ENCODE results near the gene USF3. TPM values are rescaled to one million over a fixed set of nuclear protein-coding genes. Genes with fewer than 3 reads are reported as not detected.

Gene USF3
- total and polyA plus RNA-seq, 2 of the 13 experiments (the other 11 are each of a cell fraction or from before 2014, with no cell fraction given): 6.3 to 15.2 TPM

DNA sequence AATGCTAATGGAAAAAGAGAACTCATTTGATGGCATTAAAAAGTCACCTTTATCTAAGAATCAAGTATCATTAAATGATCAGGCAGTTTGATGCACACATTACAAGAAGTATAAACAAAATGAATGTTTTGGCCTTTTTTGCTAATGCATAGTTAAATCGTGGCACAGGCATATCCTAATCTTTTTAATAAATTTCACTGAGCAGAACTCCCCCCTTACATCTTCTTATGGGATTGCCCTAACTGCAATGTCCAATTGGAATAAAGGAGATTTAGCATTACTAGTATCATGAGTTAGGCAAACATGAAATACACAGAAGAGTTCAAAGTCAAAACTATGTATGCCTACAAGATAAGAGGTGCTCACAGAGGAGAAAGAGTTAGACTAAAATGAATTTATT is 32.7 kb downstream of the USF3 start:
- H3K4me1 ChIP-seq (ENCODE audit: insufficient read depth, low read length): peaks cover 42% of the 10 kb centered on the region
- H3K9me3 ChIP-seq (ENCODE audit: low read length): no peaks in the 10 kb centered on the region
- H3K79me2 ChIP-seq (ENCODE audit: insufficient read depth, low read length): peaks cover 4% of the 10 kb centered on the region
- CTCF ChIA-PET (ENCODE audit: low intra/inter-chr PET ratio, low total read pairs): no interaction called here
- DNase-seq (ENCODE audit: low spot score): peak; percentile 91
- no peaks in the 10 kb centered on the region for H4K20me1 ChIP-seq (ENCODE audit: insufficient read depth, low read length)
- peak overlapping the region; percentile 11 to 33 (median 30); a peak in 4 of 6 replicates for H3K4me3 ChIP-seq (replicated peaks in 1 of 3; ENCODE audit: insufficient read depth in 1 of 3, low read depth in 2 of 3, low read length in 3 of 3)
- H2AFZ ChIP-seq (ENCODE audit: low read length): no peak overlapping the region
- peak; percentile 88 for ATAC-seq
- in situ Hi-C loops (cut with HindIII; ENCODE audit: extremely low pct_ligation_motif_present, low pct_unique_long_range_greater_than_20kb): no loop called here
- H3K27me3 ChIP-seq (ENCODE audit: control insufficient read depth in 1 of 2, insufficient read depth in 2 of 2, low read length in 2 of 2): no peaks in the 10 kb centered on the region
- peak overlapping the region; percentile 79 for H3K4me2 ChIP-seq (ENCODE audit: low read depth, low read length)
- BruUV-seq (replicated peaks): no TSS peak
- H3K27ac ChIP-seq (ENCODE audit: extremely low read length, insufficient read depth, low read length): peak overlapping the region; percentile 88
- H3K9ac ChIP-seq (ENCODE audit: insufficient read depth, low read depth, low read length): peak overlapping the region; percentile 51
- H3K36me3 ChIP-seq (replicated peaks in 1 of 2; ENCODE audit: control insufficient read depth in 1 of 2, insufficient read depth in 2 of 2, low read length in 2 of 2): peaks cover 16 to 22% of the 10 kb centered on the region in 2 experiments
- intact Hi-C loops (cut with micrococcal nuclease; ENCODE audit: unreplicated experiment): loop anchor here (1.0 to 2.0 kb wide), 3 partner anchors 33 to 73 kb away; partner anchors contain the start of gene USF3
- POLR2A ChIA-PET: interaction anchor here (1.0 to 4.0 kb wide), 10 partner anchors 10 to 673 kb away, joined by 3 to 58 read pairs (median 6); partner anchors contain the start of genes ATP6V1A, NAA50, SPICE1 and USF3
- FAIRE-seq: no peak
- WGBS (ENCODE audit: low lambda C conversion rate): 0% methylated on average over 1 of the region's 1 CpG
- TF ChIP-seq ZFP62 (CRISPR knock-in tag; IDR thresholded peaks at IDR 0.05) (no peak), FOXA3 (CRISPR knock-in tag; IDR thresholded peaks at IDR 0.05) (peak; percentile 57; the same call in 1 of the 2 replicates), KAT8 (CRISPR knock-in tag; IDR thresholded peaks at IDR 0.05) (peak; percentile 30; the same call in 1 of the 2 replicates), ZSCAN25 (CRISPR knock-in tag; IDR thresholded peaks at IDR 0.05) (no peak), SKI (IDR thresholded peaks at IDR 0.05; ENCODE audit: partially characterized antibody) (peak; percentile 35), MATR3 (CRISPR knock-in tag; IDR thresholded peaks at IDR 0.05) (no peak), ZNF225 (CRISPR knock-in tag; IDR thresholded peaks at IDR 0.05) (no peak), ZNF468 (CRISPR knock-in tag; IDR thresholded peaks at IDR 0.05) (no peak), HNRNPK (IDR thresholded peaks at IDR 0.05; ENCODE audit: low read depth, low read length, poor library complexity, severe bottlenecking) (no peak), WIZ (CRISPR knock-in tag; IDR thresholded peaks at IDR 0.05) (no peak), TEAD3 (CRISPR knock-in tag; optimal IDR thresholded peaks at IDR 0.05; ENCODE audit: borderline replicate concordance) (no peak), NCOA5 (CRISPR knock-in tag; IDR thresholded peaks at IDR 0.05) (no peak), MTA3 (CRISPR knock-in tag; IDR thresholded peaks at IDR 0.05) (no peak), FOXP1 (IDR thresholded peaks at IDR 0.05) (no peak), FOXP1 (CRISPR knock-in tag; IDR thresholded peaks at IDR 0.05) (0 out of 2 replicates have a peak, but pooled peaks have one; percentile 14), ERF (CRISPR knock-in tag; IDR thresholded peaks at IDR 0.05) (no peak)
- TF ChIP-seq, protein P1, sequence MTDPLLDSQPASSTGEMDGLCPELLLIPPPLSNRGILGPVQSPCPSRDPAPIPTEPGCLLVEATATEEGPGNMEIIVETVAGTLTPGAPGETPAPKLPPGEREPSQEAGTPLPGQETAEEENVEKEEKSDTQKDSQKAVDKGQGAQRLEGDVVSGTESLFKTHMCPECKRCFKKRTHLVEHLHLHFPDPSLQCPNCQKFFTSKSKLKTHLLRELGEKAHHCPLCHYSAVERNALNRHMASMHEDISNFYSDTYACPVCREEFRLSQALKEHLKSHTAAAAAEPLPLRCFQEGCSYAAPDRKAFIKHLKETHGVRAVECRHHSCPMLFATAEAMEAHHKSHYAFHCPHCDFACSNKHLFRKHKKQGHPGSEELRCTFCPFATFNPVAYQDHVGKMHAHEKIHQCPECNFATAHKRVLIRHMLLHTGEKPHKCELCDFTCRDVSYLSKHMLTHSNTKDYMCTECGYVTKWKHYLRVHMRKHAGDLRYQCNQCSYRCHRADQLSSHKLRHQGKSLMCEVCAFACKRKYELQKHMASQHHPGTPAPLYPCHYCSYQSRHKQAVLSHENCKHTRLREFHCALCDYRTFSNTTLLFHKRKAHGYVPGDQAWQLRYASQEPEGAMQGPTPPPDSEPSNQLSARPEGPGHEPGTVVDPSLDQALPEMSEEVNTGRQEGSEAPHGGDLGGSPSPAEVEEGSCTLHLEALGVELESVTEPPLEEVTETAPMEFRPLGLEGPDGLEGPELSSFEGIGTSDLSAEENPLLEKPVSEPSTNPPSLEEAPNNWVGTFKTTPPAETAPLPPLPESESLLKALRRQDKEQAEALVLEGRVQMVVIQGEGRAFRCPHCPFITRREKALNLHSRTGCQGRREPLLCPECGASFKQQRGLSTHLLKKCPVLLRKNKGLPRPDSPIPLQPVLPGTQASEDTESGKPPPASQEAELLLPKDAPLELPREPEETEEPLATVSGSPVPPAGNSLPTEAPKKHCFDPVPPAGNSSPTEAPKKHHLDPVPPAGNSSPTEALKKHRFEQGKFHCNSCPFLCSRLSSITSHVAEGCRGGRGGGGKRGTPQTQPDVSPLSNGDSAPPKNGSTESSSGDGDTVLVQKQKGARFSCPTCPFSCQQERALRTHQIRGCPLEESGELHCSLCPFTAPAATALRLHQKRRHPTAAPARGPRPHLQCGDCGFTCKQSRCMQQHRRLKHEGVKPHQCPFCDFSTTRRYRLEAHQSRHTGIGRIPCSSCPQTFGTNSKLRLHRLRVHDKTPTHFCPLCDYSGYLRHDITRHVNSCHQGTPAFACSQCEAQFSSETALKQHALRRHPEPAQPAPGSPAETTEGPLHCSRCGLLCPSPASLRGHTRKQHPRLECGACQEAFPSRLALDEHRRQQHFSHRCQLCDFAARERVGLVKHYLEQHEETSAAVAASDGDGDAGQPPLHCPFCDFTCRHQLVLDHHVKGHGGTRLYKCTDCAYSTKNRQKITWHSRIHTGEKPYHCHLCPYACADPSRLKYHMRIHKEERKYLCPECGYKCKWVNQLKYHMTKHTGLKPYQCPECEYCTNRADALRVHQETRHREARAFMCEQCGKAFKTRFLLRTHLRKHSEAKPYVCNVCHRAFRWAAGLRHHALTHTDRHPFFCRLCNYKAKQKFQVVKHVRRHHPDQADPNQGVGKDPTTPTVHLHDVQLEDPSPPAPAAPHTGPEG (CRISPR knock-in tag; IDR thresholded peaks at IDR 0.05): no peak
- TF ChIP-seq, protein P2, sequence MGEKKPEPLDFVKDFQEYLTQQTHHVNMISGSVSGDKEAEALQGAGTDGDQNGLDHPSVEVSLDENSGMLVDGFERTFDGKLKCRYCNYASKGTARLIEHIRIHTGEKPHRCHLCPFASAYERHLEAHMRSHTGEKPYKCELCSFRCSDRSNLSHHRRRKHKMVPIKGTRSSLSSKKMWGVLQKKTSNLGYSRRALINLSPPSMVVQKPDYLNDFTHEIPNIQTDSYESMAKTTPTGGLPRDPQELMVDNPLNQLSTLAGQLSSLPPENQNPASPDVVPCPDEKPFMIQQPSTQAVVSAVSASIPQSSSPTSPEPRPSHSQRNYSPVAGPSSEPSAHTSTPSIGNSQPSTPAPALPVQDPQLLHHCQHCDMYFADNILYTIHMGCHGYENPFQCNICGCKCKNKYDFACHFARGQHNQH (CRISPR knock-in tag; IDR thresholded peaks at IDR 0.05): no peak
- TF ChIP-seq, protein P3, sequence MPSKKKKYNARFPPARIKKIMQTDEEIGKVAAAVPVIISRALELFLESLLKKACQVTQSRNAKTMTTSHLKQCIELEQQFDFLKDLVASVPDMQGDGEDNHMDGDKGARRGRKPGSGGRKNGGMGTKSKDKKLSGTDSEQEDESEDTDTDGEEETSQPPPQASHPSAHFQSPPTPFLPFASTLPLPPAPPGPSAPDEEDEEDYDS (CRISPR knock-in tag; IDR thresholded peaks at IDR 0.05): peak; percentile 64
- TF ChIP-seq, protein P4, sequence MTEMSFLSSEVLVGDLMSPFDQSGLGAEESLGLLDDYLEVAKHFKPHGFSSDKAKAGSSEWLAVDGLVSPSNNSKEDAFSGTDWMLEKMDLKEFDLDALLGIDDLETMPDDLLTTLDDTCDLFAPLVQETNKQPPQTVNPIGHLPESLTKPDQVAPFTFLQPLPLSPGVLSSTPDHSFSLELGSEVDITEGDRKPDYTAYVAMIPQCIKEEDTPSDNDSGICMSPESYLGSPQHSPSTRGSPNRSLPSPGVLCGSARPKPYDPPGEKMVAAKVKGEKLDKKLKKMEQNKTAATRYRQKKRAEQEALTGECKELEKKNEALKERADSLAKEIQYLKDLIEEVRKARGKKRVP (CRISPR knock-in tag; IDR thresholded peaks at IDR 0.05): no peak
